HG03025 (cell line): ENCODE data around the gene WNT10A.
"Not testable (repeated sequence)": the region's sequence is repeated elsewhere in the genome, so short reads cannot be mapped to it uniquely, and the experiment has no call there.

Source experiments
- ATAC-seq: cut with Tn5 transposase; IDR thresholded peaks from one replicate; pipeline ENCODE4 v1.9.1; 2021; ENCODE audit warnings: mild to moderate bottlenecking, moderate library complexity; ENCODE audit not compliant: unreplicated experiment, low FRiP score

WNT10A gene

DNA sequence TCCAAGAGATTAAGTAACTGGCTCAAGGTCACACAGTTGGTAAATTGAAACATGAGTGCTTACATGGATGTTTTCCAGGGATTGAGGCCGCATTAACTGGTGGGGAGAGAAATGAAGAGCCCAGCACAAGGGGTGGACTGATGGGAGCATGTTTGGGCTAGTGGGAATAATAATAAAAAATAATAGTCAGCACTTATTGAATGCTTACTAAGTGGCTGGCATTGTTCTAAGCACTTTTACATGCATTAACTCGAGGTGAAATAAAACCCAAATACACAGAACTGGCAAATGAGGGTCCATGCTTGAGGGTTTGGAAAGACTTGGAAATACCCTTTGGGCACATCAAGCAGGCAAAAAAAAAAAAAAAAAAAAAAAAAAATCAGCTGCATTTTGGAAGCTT, 44.8 kb downstream of the WNT10A start:
- ATAC-seq, result no peak

- no peak for ATAC-seq
These were observed 46.8 kb downstream of the WNT10A start for GRCh38 chr2:218927422-218927821.

DNA sequence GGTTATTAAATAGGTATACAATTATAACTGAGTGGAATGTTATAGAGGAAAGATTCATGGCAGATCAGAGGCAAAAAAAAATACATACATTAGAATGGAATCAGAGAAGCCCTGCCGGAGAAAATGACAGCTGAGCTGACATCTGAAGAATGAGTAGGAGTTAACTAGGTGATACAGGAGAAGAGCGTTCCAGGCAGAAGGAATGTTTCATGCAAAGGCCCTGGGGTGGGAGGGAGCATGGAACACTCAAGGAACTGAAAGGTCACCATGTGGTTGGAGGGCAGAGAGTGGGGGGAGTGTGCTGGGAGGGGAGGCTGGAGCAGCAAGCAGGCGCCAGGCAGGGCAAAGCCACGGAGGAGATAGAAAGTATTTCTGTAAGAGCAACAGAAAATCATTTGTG, 47.2 kb downstream of the WNT10A start:
- no peak for ATAC-seq

GRCh38 chr2:218930488-218930887, 49.8 kb downstream of the WNT10A start:
- not testable (repeated sequence) for ATAC-seq

DNA sequence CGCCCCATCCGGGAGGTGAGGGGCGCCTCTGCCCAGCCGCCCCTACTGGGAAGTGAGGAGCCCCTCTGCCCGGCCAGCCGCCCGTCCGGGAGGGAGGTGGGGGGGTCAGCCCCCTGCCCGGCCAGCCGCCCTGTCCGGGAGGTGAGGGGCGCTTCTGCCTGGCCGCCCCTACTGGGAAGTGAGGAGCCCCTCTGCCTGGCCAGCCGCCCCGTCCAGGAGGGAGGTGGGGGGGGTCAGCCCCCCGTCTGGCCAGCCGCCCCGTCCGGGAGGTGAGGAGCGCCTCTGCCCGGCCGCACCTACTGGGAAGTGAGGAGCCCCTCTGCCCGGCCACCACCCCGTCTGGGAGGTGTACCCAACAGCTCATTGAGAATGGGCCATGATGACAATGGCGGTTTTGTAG, 51.1 kb downstream of the WNT10A start:
- not testable (repeated sequence) for ATAC-seq
